22Rv1 (cell line): ENCODE results near the gene LY6G5B.

ENCODE experiments used
- CTCF ChIP-seq: fragments of 450-650 bp; IDR thresholded peaks from 2 replicates; pipeline ENCODE4 v1.5.1; 2017; ENCODE audit warnings: mild to moderate bottlenecking
- ZFX ChIP-seq: fragments of 450-650 bp; IDR thresholded peaks from 2 replicates; pipeline ENCODE4 v1.6.1; 2017; ENCODE audit warnings: antibody characterized with exemption, borderline replicate concordance

- TF ChIP-seq CTCF (no peak), ZFX (no peak)
These were observed 34.7 kb upstream of the LY6G5B start for GRCh38 chr6:31634969-31635575.
